Stimulated activated CD4-positive, alpha-beta T cell treated with anti-CD3 and anti-CD28 coated beads, TNF-alpha, amount 100 ng/mL, for 24 hours (primary cell): ENCODE results near the gene SHBG.
"Not testable (repeated sequence)": the region's sequence is repeated elsewhere in the genome, so short reads cannot be mapped to it uniquely, and the experiment has no call there.

Experiments used
- DNase-seq, 3 experiments: peaks; one replicate each; pipeline ENCODE4 v3.0.0-alpha.2; 2020; ENCODE audit warnings: low read depth in 3 of 3

The SHBG gene

DNA sequence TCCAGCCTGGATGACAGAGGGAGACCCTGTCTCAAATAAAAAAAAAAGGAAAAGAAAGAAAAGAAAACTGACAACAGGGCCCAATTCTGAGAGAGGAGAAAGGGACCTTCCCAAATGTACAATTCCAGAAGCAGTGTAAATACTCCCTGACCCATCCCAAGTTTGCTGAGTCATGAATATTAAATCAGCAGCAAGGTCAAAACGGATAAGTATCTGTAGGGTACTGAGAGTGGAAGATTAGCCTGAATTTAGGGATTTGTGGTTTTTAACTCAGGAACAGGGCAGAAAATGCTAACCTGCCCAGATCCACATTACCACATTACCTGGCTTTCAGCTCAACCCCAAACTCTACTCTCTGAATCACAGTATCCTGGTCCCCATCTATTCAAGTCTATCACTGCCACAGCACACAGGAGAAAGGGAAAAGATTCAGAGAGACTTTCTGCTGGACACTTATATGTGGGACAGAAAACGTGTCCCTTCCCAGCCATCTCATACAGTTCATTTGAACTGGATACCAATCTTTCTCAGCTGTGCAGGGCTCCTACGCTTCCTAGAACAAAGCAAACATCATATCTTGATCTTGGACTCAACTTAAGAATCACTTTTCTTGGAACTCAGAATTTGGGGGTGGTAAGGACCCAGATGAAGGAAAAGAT, 18.2 kb upstream of the SHBG start:
- DNase-seq = no peak

DNA sequence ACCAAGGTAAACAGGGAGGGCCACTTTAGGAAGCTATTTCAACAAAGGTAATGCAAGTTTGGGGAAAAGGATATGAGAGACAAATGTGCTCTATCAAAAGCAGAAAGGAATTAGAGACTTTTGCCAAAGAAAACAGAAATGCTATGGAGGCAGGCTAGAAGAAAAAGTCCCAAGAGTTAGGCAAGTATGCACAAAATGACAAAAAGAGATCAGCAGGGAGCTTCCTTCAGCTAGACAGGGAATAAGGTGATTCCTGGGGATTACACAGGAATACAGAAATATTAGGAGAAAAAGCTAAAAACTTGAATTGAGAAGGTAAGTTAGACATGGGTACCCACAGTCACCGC, 17.7 kb upstream of the SHBG start:
- DNase-seq = no peak

DNA sequence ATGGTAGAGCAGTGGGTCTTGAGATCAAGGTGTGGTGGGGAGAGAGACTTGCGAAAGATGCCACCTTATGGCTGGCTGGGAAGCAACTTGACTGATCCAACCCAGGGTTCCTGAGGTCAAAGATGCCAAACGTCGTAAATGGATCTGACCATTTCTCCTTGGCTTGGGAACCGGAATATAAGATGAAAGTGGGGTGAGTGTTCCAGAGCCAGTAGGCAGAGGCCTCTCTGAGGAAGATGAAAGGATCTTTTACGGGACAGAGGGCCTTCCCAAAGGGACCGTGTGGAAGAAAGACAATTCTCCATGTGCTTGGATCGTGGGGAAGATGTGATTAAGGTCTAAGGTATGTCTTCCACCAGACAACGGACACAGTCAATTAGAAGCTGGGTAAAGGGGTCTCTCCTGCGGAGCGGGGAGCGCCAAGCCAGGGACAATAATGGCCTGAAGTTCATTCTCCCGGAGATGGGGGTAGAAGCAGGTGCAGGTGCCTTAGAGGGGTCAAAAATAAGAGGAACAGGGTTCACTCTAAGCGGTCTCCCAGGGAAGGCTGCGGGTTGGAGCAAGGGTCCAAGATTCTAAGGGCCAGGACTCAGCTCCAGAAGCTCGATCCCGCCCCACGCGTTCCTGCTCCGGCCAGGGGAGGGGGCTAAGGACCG, 16.0 kb upstream of the SHBG start:
- no peak for DNase-seq

DNA sequence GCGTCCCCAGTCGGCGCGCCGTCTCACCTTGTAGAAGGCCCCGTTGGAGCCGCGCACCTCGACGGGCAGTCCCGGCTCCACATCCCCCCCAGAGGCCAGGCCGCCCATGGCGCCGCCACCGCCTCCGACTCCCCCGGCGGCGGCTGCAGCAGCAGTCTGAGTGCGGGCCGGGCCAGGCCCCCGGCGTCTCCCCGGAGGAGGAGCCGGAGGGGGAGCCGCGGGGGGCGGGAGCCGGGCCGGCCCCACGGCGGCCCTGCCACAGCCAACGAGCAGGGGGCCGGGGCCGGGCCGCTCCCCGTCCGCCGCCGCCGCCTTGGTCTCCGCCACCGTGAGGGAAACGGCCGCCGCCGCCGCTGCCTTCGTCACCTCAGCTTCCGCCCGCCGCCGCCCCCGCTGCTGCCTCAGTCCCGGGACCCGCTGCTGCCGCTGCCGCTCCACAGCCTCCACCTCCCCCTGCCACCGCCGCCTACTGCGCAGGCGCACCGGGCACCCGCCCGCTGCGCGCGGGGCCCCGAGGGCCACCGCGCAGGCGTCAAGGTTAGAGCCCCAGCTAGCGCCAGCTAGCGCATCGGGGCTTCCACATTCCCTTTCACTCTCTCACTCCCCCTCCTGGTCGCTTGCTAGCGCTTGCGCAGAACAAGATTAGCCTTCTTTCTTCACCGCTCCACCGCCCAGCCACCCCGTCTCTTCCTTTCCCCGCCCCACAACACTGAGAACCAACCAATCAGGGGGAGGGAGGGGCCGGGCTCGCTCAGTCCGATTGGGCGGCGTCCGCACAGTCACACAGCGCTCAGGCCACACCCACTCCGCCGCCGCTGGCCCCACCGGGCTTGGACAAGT, 15.3 kb upstream of the SHBG start, which contains the start of gene FXR2:
Gene FXR2 (minus strand): TSS at position 473 of the 840 bp plus-strand sequence. CDS start 365 bp downstream, at position 108.
- DNase-seq = peak; percentile 99 to 100 (median 99)

DNA sequence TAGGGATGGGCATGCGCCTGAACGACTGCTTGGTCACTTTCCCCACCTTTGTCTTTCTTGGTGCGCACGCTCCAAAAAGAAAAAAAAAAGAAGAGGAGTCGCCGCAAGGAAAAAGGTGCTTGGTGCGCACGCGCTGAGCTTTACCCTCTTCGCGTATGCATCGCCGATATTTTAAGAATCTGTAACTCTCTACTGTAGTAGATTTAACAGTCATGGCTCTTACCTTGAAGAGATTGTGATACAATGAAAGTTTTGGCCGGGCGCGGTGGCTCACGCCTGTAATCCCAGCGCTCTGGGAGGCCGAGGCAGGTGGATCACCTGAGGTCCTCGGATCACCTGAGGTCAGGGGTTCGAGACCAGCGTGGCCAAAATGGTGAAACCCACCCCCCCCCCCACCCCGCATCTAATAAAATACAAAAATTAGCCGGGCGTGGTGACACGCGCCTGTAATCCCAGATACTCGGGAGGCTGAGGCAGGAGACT, 14.6 kb upstream of the SHBG start:
- no peak for DNase-seq

DNA sequence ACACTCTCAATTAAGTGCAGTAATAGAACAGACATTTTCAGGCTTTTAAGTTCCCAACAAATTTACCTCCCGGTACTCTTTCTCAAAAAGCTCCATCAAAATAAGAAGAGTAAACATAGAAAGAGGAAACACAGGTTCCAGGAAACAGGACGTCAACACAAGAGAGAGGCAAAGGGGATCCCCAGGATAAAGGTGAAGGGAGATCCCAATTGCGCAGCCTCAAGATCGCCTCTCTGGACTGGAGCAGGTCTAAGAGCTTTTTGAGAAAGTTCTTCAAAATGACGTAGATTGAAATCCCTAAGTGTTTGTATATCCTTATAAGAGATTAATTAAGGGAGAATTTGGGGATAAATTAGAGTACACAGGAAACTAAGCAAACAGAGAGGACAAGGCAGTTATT, 11.3 kb upstream of the SHBG start:
- no peak for DNase-seq

DNA sequence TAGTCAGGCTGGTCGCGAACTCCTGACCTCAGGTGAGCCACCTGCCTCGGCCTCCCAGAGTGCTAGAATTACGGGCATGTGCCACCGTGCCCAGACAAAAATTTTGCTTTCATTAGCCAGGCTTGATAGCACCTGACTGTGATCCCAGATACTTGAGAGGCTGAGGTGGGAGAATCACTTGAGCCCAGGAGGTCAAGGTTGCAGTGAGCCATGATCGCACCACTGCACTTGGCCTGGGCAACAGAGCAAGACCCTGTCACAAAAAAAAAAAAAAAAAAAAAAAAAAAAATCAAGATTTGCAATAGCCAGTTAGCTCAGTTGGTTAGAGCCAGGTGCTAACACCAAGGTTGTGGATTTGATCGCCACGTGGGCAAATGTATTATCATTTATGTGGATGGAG, 9.1 kb upstream of the SHBG start:
- no peak for DNase-seq

DNA sequence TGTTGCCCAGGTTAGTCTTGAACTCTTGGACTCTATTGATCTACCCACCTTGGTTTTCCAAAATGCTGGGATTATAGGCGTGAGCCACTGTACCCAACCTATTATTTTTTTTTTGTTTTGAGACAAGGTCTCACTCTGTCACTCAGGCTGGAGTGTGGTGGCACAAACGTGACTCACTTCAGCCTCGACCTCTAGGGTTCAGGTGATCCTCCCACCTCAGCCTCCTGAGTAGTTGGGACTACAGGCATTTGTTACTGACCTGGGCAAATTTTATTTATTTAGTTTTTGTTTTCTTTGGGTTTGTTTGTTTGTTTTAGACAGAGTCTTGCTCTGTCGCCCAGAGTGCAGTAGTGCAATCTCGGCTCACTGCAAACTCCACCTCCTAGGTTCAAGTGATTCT, 6.3 kb upstream of the SHBG start:
- DNase-seq = no peak

DNA sequence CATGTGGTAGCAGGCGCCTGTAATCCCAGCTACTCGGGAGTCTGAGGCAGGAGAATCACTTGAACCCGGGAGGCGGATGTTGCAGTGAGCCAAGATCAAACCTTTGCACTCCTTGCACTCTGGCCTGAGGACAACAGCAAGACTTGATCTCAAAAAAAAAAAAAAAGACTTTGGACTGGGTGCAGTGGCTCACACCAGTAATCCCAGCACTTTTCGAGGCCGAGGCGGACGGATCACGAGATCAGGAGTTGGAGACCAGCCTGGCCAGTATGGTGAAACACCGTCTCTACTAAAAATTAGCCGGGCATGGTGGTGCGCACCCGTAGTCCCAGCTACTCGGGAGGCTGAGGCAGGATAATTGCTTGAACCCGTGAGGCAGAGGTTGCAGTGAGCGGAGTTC, 4.2 kb upstream of the SHBG start:
- not testable (repeated sequence) for DNase-seq

DNA sequence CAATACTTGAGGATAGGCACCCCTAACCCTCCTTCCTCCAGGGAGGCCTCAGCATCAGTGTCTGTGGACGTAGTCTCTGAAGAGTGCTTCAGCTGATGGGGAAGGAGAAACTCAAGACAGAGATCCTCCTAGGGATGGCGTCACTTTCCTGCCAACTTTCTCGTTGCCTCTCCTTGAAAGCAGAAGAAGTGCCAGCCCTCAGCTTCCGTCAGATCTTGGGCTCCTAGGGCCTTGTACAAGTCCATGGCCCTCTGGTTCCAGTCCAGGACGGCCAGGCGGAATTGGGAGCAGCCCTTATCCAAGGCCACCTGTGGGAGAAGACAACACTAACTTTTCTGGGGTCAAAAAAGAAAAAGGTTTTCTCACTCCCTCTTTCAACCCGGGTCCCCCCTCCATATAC, 3.6 kb upstream of the SHBG start:
- DNase-seq = no peak

DNA sequence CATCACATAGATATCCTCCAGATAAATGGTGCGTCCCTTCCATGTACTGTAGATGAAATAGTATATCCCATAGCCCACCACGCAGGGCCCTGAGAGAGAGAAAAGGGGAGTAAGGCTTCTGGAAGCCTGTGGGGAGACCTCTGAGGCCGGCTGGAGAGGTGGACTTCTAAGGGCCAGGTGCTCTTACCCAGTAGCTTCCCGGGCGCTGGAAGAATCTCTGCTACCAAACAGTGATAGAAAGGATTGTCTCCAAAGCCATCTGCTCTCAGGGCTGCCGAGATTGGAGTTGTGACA, 3.0 kb upstream of the SHBG start:
- DNase-seq = no peak

DNA sequence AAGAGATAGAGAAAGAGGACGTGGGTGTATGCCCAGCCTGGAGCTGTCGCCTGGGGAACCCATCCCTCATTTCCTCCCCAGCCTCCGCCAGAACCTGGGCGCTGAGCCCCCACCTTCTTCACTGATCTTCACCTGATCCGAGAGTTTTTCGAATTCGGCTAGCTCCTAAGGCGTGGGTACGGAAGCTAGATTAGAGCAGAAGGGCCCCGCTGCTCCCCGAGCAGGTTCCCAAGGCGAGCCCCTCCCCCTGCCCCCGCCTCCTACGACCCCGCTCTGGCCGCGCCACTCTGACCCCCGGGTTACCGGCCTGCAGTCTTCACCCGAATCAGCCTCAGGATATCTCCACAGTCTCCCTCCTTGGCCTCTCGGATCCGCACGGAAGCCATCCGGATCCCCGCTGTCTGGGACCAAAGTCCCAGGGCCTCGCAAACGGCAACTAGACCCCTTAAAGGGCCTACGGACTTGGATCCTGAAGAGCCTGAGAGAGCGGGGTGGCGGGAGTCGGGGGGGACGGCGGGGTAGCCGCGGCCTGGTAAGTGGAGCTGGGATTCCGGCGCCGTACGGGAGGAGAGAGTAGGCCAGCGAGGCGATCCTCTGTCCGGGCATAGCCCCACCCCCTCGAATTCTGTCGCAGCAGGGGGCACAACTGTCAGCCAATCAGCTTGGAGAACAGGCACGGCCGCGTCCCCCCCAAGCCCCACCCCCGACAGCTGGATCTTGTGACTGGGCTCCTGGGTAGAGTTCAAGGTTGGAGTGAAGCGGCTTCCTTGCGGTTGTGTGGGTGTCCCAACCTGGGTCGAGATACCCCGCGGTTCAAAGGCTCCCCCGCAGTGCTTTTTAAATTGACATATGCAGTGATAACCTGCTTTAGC, 2.4 kb upstream of the SHBG start, which contains the start of gene SAT2:
Gene SAT2 (minus strand): TSS at position 572 of the 872 bp plus-strand sequence. CDS start 186 bp downstream, at position 386.
- DNase-seq = peak; percentile 57 to 86 (median 78)

DNA sequence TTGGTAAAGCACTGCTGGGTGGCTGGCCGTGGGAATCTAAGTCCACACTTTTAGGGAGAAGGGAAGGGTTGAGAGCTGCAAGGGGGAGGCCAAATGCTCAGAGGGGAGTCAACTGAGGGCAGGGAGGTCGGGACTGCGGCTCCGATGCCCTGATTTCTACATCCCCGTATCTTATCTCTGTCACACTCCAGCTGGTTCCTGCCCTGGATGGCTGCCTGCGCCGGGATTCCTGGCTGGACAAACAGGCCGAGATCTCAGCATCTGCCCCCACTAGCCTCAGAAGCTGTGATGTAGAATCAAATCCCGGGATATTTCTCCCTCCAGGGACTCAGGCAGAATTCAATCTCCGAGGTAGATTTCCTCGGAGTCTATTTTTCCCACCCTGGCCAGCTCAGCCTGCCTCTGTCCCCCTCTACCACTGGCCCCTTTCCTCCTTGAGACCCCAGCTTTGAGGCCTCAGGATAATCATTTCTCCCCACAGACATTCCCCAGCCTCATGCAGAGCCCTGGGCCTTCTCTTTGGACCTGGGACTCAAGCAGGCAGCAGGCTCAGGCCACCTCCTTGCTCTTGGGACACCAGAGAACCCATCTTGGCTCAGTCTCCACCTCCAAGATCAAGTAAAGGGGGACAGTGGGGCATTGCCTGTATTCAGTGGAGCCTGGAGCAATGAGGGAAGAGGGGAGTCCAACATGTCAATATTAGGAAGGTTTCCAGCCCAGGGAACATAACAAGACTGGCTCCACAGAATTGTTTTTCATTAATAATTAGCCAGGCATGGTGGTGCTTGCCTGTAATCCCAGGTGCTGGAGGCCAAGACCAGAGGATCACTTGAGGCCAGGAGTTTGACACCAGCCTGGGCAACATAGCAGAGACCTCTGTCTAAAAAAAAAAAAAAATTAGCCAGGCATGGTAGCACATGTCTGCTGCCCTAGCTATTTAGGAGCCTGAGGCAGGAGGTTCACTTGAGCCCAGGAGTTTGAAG, 1.8 kb downstream of the SHBG start:
- no peak for DNase-seq

DNA sequence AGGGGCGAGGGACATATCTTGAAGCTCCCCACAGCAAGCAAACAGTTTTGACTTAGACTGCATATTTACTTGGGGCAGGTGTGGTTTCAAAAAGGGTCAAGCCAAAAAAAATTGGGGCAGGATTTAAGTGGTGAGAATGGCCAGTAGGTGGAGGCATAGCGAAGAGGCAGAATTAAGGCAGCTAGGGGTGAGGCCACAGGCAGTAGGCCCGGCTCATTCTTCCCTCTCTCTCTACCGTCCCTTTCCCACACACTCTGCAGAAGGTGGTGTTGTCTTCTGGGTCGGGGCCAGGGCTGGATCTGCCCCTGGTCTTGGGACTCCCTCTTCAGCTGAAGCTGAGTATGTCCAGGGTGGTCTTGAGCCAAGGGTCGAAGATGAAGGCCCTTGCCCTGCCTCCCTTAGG, 2.6 kb downstream of the SHBG start:
- DNase-seq = no peak

DNA sequence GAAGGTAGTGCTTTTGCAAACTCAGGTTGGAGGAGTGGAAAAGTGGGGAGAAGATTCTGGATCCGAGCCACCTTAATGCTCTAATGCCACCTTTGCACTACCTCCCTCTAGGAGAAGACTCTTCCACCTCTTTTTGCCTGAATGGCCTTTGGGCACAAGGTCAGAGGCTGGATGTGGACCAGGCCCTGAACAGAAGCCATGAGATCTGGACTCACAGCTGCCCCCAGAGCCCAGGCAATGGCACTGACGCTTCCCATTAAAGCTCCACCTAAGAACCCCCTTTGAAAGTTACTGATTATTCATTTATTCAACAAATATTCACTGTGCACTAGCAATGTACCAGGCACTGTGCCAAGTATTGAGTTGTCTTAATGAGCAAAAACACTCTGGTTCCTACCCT, 3.2 kb downstream of the SHBG start:
- DNase-seq = no peak

DNA sequence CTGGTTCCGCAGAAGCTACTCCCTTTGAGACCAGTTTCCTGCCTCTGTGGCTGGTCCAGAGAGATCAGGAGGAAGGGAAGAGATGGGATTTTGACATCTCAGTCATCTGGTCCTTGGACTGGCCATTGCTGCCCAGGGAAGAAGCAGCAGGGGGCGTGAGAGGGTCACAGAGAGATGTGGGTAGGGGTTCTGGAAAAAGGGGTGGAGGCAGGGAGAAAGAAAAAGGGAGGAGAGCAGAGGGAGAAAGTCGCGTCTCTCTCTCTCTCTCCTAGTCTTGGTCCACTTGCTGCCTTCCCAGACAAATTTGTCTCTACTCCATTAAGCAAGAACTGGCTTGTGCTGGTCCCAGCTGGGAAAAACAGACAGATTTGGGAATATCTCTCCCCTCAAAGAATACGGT, 4.4 kb downstream of the SHBG start:
- DNase-seq = peak in 1 of 3 experiments; percentile 12

DNA sequence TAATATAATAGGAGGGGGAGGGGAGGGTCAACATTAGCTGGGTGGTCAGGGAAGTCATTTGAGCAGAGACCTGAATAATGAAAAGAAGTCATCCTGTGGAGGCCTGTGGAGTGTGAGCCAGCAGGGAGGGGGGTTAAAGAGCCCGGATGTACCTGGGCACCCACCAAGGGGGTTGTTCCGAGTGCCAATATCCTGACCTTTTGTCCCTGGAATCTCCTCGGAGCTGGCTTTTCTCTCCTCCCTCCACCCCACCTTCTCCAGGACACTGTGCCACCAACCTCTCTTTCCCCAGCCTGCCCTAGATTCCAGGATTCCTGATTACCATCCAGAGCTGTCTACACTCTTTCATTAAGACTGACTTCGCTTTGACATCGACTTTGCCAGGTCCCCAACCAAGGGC, 6.2 kb downstream of the SHBG start:
- DNase-seq = no peak

DNA sequence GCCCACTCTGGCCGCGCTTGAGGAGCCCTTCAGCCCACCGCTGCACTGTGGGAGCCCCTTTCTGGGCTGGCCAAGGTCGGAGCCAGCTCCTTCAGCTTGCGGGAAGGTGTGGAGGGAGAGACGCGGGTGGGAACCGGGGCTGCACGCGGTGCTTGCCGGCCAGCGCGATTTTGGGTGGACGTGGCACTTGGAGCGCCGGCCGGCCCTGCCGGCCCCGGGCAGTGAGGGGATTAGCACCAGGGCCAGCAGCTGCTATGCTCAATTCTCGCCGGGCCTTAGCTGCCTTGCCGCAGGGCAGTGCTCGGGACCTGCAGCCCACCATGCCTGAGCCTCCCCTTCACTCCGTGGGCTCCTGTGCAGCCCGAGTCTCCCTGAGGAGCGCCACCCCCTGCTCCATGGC, 10.8 kb downstream of the SHBG start:
- no peak for DNase-seq

DNA sequence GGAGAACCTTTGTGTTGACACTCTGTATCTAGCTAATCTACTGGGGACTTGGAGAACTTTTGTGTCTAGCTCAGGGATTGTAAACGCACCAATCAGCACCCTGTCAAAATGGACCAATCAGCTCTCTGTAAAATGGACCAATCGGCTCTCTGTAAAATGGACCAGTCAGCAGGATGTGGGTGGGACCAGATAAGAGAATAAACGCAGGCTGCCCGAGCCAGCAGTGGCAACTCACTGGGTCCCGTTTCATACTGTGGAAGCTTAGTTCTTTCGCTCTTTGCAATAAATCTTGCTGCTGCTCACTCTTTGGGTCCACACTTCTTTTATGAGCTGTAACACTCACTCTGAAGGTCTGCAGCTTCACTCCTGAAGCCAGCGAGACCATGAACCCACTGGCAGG, 11.7 kb downstream of the SHBG start:
- DNase-seq = not testable (repeated sequence)

DNA sequence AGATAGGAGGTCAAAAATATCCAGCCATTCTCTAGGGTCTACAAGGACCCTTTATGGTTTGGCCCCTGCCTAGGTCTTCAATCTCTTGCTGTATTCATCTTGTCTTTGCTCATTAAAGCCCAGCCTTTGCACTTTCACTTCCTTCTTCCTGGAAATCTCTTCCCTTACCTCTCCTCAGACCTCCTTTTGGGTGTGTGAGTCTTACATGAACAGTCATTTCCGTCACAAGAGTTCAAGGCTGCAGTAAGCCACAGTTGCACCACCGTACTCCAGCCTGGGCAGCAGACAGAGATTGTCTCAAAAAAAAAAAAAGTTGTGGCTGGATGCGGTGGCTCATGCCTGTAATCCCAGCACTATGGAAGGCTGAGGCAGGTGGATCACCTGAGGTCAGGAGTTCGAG, 14.8 kb downstream of the SHBG start:
- no peak for DNase-seq

DNA sequence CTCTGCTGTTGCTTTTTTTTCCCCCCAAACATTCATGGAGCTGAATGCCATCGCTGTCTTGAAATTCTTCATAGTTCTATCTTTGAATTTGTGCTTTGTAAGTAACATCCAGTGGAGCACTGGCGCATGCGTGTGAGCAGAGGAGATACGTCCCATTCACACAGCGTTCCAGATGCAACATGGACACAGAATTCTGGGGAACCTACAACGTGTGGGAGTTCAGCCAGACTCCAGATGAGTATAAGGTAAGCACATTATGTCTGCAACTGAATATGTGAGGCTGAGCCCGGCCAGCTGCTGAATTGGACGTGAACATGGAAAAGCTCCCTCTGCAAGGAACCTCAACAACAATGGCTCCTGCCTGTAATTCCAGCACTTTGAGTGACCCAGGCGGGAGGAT, 16.5 kb downstream of the SHBG start:
- no peak for DNase-seq
